T-helper 22 cell (primary cell): Measurements from ENCODE around the gene TMEM44.
"Not testable (repeated sequence)": the region's sequence is repeated elsewhere in the genome, so short reads cannot be mapped to it uniquely, and the experiment has no call there.

Experiments used
- DNase-seq: peaks from one replicate; pipeline ENCODE4 v3.0.0-alpha.2; 2020; ENCODE audit warnings: low read depth

Gene TMEM44

DNA sequence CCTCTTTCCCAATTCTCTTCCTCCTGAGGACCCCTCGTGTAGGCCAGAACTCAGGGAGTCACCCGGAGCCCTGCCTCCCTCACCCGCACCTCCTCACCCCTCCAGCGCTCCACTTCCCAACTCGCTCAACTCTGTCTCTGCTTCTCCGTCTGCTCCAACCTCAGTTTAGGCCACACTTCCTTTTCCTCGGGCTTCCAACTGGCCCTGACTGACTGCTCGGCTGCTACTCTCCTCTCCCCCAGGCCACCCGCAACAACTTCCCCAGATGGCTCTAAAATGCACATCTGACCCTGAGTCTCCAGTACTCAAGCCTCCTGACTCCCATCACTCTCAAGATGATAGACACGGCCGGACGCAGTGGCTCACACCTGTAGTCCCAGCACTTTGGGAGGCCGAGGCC lies 23.6 kb downstream of the TMEM44 start:
- no peak for DNase-seq

DNA sequence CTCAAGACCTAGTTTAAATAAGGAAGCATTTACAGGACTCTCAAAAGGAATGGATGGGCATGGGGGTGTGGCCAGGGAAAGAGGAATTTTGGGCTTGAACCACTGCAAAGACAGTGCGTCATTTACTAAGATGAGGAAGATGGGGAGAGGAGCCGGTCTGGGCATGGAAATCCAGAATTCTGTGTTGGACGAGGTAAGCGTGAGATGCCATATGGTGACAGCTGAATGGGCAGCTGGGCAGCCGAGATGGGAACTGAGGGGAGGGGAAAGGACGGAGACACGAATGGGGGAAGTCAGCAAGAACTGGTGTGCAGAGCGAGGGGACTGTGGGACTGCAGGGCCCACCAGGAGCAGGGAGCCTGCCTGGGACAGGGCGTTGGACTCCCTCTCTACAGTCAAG lies 24.2 kb downstream of the TMEM44 start:
- no peak for DNase-seq

- no peak for DNase-seq
Observed at GRCh38 chr3:194607592-194608389, 25.4 kb downstream of the TMEM44 start.

- DNase-seq, result no peak
Observed at GRCh38 chr3:194606941-194607340, 26.3 kb downstream of the TMEM44 start.

DNA sequence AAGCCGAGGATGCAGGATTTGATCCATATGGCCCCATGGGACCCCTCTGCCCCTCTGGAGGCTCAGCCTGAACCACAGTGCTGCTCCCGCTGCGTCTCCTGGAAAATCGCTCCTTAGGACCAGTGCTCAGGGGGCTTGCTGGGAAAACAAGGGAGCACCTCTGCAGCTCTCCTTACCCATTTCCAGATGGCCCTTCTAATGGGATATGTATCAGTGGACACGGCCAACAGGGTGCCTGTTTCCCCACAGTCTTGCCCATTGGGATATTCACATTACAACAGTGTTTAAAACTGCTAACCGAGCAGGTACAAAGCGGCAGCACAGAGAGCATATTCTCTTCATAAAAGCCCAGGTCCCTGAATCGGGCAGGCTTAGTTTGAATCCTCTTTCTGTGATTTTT lies 27.1 kb downstream of the TMEM44 start:
- no peak for DNase-seq

- not testable (repeated sequence) for DNase-seq
Observed at GRCh38 chr3:194605314-194605713, 27.9 kb downstream of the TMEM44 start.

- DNase-seq, result no peak
Observed at GRCh38 chr3:194604837-194605236, 28.4 kb downstream of the TMEM44 start.

GRCh38 chr3:194604126-194604525 lies 29.1 kb downstream of the TMEM44 start:
- DNase-seq, result no peak

GRCh38 chr3:194602669-194603171 lies 30.5 kb downstream of the TMEM44 start:
- DNase-seq, result no peak

DNA sequence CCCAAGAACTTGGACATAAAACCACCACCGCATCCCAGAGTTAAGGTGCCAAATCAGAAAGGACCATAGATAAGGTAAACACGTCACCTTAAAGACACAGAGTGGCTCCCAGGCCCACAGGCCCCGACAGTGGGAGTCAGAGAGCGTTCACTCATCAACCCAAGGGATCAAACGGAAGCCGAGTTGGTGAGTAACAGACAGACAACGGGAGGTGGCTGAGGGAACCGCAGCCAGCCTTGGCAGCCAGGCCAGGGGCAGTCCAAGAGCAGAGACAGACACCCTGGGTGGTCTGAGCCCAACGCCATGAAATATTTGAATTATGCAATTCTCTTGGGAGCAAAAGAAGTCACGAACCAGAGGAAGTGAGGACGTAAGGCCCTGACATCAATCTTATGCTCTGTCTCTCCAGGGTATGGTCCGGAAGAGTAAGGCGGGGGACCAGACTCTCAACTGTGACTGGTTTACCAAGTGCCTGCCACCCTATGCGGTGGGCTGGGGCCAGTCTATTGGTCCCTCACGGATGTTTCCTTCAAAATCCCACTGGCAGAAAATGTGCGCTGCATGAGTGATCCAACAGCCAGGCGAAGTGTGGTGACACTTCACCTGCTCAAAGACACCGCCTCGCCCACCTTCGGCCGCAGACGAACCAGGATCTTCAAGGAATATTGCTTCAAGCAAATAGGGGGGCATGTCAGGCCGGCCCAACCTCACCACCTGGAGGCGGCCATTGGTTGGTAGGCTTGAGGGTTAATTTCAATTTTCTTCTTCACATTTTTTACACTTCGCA lies 34.3 kb downstream of the TMEM44 start:
- no peak for DNase-seq

- DNase-seq, result no peak
Observed at GRCh38 chr3:194596906-194597305, 36.3 kb downstream of the TMEM44 start.

GRCh38 chr3:194592798-194593752 lies 40.1 kb downstream of the TMEM44 start:
- no peak for DNase-seq

- no peak for DNase-seq
Observed at GRCh38 chr3:194588741-194589140, 44.5 kb downstream of the TMEM44 start.

GRCh38 chr3:194588236-194588635 lies 45.0 kb downstream of the TMEM44 start:
- no peak for DNase-seq

DNA sequence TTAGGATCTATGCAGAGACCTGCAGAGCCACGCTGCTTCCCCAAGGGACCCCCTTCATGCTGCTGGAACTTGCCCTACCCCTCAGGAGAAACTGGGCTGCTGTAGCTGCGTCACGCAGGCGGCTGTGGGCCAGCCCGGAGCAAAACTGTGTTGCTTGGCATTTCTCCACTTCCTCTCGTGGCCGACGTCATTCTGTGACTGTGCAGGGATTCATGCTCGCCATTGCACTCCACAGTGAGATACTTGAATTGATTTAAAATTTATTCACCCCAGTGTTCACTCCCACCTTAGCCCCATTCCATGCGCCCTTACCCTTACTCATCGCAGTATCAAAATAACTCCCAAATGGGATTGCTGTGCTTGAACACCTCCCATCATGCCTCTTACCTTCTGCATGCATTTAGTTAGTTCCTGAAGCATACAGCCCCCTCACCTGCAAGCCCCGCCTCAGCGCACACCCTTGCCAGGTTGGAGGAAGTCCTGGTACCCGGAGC lies 45.7 kb downstream of the TMEM44 start:
- no peak for DNase-seq

- no peak for DNase-seq
Observed at GRCh38 chr3:194586836-194587235, 46.4 kb downstream of the TMEM44 start.

DNA sequence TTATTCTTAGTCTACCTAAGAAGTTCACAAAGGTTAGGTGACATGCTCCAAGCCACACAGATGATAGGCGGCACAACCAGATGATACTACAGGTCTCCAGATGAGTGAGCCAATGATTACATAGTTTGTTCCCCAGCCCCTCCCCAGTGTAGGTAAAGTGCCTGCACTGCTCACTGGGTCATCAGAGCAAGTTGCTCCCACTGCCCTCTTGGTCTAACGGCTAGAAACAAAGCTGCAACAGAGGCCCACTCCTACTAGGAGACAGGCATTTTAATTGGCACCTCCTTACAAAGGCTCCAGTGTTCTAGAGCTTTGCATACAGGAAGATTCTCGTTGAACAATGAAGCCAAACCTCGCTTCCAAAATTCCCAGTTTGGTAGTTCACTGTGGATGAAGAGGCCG lies 47.3 kb downstream of the TMEM44 start:
- DNase-seq, result no peak

DNA sequence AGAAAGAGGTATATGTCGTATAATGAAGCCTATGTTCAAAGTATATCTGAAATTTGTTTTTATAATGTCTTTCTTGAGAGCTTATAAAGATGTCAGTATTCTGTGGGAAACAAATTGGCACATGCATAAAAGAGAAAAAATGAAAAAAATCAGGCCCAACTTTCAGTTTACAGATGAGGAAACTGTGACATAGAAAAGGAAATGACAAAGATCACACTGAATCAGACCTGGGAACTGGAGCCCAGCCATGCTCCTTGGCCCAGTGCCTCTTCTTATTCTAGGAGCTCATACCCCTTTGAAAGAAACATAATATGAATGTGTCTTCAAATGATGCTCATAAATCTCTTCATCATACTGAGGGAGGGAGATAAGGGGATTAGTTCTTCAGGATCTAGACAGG lies 48.4 kb downstream of the TMEM44 start:
- no peak for DNase-seq

DNA sequence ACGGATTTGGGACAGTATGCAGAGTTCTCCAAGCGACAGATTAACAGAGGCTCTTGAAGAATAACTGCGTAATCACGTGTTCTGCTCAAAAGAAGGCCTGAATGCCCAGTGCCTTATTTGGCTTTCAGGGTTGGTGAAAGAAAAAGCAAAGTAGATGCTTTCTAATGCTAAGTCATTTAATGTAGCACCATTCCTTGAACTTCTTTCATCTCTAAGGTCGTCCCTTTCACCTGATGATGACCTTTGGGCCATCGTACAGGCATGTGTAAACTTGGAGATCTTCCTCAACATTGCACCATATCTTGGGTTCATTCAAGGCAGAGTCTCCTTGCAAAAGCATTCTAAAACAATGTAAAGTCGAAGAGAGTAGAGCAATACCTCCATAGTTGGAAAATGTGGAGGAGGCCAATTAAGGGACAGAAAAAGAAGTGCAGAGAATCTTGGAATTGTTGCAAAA lies 48.9 kb downstream of the TMEM44 start:
- no peak for DNase-seq

DNA sequence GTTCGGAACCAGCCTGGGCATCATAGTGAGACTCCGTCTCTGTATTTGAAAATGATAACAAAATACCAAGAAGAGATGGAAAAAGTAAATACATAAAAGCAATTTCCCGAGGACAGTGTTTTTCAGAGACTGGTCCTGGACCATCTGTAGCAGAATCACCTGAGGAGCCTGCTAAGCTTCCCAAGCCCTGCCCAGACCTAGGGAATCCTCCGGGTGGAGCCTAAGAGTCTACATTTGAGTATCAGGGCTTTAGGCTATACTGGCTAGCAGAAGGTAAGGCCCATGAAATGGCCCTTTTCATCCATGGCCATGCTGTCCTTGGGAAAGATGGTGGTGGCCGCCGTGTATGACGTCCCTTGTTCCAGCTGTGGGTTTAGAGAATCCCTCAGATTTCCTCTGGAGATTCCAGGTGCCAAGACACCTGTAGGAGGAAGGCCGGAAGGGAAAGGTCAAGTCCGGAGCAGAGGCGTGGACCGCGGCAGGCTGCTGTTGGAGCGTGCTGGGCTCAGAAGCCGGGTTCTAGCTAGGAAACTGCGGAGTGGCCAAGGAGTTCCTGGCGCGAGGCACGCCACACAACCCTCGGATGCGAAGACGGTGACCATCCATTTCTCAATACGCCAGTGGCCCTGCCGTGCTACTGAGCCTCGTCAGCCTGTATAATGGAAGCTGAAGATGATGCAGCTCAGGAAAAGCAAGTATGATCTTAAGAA lies 50.9 kb downstream of the TMEM44 start:
- DNase-seq, result no peak

GRCh38 chr3:194579091-194579606 lies 54.1 kb downstream of the TMEM44 start:
- DNase-seq, result no peak
